ENCODE data around the gene NOC2L.

NOC2L gene

GRCh38 chr1:939511-940106, 19.4 kb downstream of the NOC2L start:
- TF ChIP-seq POU2F2 (IDR thresholded peaks at IDR 0.05; ENCODE audit: low read depth, low read length) (no peak), TAF1 (IDR thresholded peaks at IDR 0.05; ENCODE audit: low read depth, low read length) (no peak), PAX5 (IDR thresholded peaks at IDR 0.05; ENCODE audit: insufficient read depth, low read length, severe bottlenecking) (no peak), POLR2AphosphoS5 (IDR thresholded peaks at IDR 0.05; ENCODE audit: low read depth, low read length) (no peak), POLR2A (IDR thresholded peaks at IDR 0.05; ENCODE audit: low read depth, low read length) (no peak), SPI1 (IDR thresholded peaks at IDR 0.05; ENCODE audit: low read depth, low read length) (no peak)
- no peak for FAIRE-seq
- no peak for DNase-seq (ENCODE audit: insufficient read length, low spot score)

- no peak for TF ChIP-seq POU2F2 (IDR thresholded peaks at IDR 0.05; ENCODE audit: low read depth, low read length)
- no peak for TF ChIP-seq TAF1 (IDR thresholded peaks at IDR 0.05; ENCODE audit: low read depth, low read length)
- TF ChIP-seq SPI1 (IDR thresholded peaks at IDR 0.05; ENCODE audit: low read depth, low read length), result no peak
- no peak for TF ChIP-seq POLR2A (IDR thresholded peaks at IDR 0.05; ENCODE audit: low read depth, low read length)
- no peak for TF ChIP-seq PAX5 (IDR thresholded peaks at IDR 0.05; ENCODE audit: insufficient read depth, low read length, severe bottlenecking)
- no peak for TF ChIP-seq POLR2AphosphoS5 (IDR thresholded peaks at IDR 0.05; ENCODE audit: low read depth, low read length)
- DNase-seq (ENCODE audit: insufficient read length, low spot score) (no peak), FAIRE-seq (no peak)
Observed at GRCh38 chr1:938711-939489, 20.2 kb downstream of the NOC2L start.

DNA sequence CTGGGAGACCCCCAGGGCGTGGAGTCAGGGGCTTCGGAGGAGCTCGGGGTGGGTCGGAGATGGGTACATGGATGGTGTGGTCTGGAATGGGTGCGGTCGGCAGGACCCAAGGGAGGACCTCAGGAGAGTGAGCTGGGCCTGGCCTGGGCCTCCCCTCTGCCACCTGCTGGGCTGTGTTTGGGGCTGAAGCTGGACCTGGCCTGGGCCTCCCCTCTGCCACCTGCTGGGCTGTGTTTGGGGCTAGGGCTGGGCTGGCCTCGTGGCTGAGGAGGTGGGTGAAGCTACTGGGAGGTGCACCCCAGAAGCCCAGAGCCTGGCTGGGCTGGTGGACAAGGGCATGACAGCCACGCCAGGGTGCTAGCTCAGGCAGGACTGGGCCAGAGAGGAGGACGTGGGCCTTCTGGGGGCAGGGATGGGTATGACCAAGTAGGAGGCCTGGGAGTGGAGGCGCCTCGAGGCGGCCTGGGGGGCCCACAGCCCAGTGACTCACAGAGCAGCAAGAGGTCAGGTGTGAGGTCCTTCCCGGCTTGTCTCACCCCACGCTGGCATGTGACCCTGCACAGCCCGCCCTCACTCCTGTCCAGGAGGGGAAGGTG, 20.9 kb downstream of the NOC2L start:
- no peak for FAIRE-seq
- TF ChIP-seq PAX5 (IDR thresholded peaks at IDR 0.05; ENCODE audit: insufficient read depth, low read length, severe bottlenecking) (no peak), POU2F2 (IDR thresholded peaks at IDR 0.05; ENCODE audit: low read depth, low read length) (no peak), TAF1 (IDR thresholded peaks at IDR 0.05; ENCODE audit: low read depth, low read length) (no peak), SPI1 (IDR thresholded peaks at IDR 0.05; ENCODE audit: low read depth, low read length) (no peak), POLR2AphosphoS5 (IDR thresholded peaks at IDR 0.05; ENCODE audit: low read depth, low read length) (no peak), POLR2A (IDR thresholded peaks at IDR 0.05; ENCODE audit: low read depth, low read length) (no peak)
- no peak for DNase-seq (ENCODE audit: insufficient read length, low spot score)

- FAIRE-seq, result no peak
- no peak for DNase-seq (ENCODE audit: insufficient read length, low spot score)
- no peak for TF ChIP-seq POLR2AphosphoS5 (IDR thresholded peaks at IDR 0.05; ENCODE audit: low read depth, low read length)
- TF ChIP-seq PAX5 (IDR thresholded peaks at IDR 0.05; ENCODE audit: insufficient read depth, low read length, severe bottlenecking), result no peak
- no peak for TF ChIP-seq POU2F2 (IDR thresholded peaks at IDR 0.05; ENCODE audit: low read depth, low read length)
- no peak for TF ChIP-seq SPI1 (IDR thresholded peaks at IDR 0.05; ENCODE audit: low read depth, low read length)
- no peak for TF ChIP-seq TAF1 (IDR thresholded peaks at IDR 0.05; ENCODE audit: low read depth, low read length)
Observed at GRCh38 chr1:937521-937920, 21.5 kb downstream of the NOC2L start.

GRCh38 chr1:936348-937264, 22.4 kb downstream of the NOC2L start:
- FAIRE-seq, result no peak
- no peak for DNase-seq (ENCODE audit: insufficient read length, low spot score)
- no peak for TF ChIP-seq POLR2AphosphoS5 (IDR thresholded peaks at IDR 0.05; ENCODE audit: low read depth, low read length)
- TF ChIP-seq SPI1 (IDR thresholded peaks at IDR 0.05; ENCODE audit: low read depth, low read length), result no peak
- no peak for TF ChIP-seq POU2F2 (IDR thresholded peaks at IDR 0.05; ENCODE audit: low read depth, low read length)
- no peak for TF ChIP-seq PAX5 (IDR thresholded peaks at IDR 0.05; ENCODE audit: insufficient read depth, low read length, severe bottlenecking)

- TF ChIP-seq SPI1 (IDR thresholded peaks at IDR 0.05; ENCODE audit: low read depth, low read length), result no peak
- DNase-seq (ENCODE audit: insufficient read length, low spot score) (no peak), FAIRE-seq (no peak)
Observed at GRCh38 chr1:935751-936231, 23.3 kb downstream of the NOC2L start.

- no peak for FAIRE-seq
Observed at GRCh38 chr1:934991-935750, 23.9 kb downstream of the NOC2L start.

GRCh38 chr1:933603-933940, 25.5 kb downstream of the NOC2L start:
- no peak for TF ChIP-seq SPI1 (IDR thresholded peaks at IDR 0.05; ENCODE audit: low read depth, low read length)
- no peak for TF ChIP-seq POU2F2 (IDR thresholded peaks at IDR 0.05; ENCODE audit: low read depth, low read length)
- no peak for TF ChIP-seq POLR2A (IDR thresholded peaks at IDR 0.05; ENCODE audit: low read depth, low read length)
- no peak for TF ChIP-seq PAX5 (IDR thresholded peaks at IDR 0.05; ENCODE audit: insufficient read depth, low read length, severe bottlenecking)
- TF ChIP-seq TAF1 (IDR thresholded peaks at IDR 0.05; ENCODE audit: low read depth, low read length), result no peak
- TF ChIP-seq POLR2AphosphoS5 (IDR thresholded peaks at IDR 0.05; ENCODE audit: low read depth, low read length), result no peak
- DNase-seq (ENCODE audit: insufficient read length, low spot score) (no peak), FAIRE-seq (no peak)

More at GRCh38 chr1:934991-935750, 23.9 kb downstream of the NOC2L start:
- no peak for TF ChIP-seq SPI1 (IDR thresholded peaks at IDR 0.05; ENCODE audit: low read depth, low read length)
- TF ChIP-seq TAF1 (IDR thresholded peaks at IDR 0.05; ENCODE audit: low read depth, low read length), result no peak
- TF ChIP-seq POU2F2 (IDR thresholded peaks at IDR 0.05; ENCODE audit: low read depth, low read length), result no peak
- TF ChIP-seq PAX5 (IDR thresholded peaks at IDR 0.05; ENCODE audit: insufficient read depth, low read length, severe bottlenecking), result no peak
- no peak for TF ChIP-seq POLR2AphosphoS5 (IDR thresholded peaks at IDR 0.05; ENCODE audit: low read depth, low read length)
- TF ChIP-seq POLR2A (IDR thresholded peaks at IDR 0.05; ENCODE audit: low read depth, low read length), result no peak
- DNase-seq (ENCODE audit: insufficient read length, low spot score), result no peak
